Upper lobe of left lung (tissue), 4 donors: ENCODE data around the gene SMOC2.

Experiments used
- CTCF ChIP-seq, 6 experiments: fragments of 450-650 bp in 4 of 6; fragments of 200-600 bp in 2 of 6; sonication (generic) in 2 of 6; IDR thresholded peaks; one replicate each; pipeline ENCODE4 v1.5.1; 2016 to 2019; ENCODE audit warnings: antibody characterized with exemption in 6 of 6
- POLR2A ChIP-seq, 4 donors: fragments of 450-650 bp; IDR thresholded peaks; one replicate each; pipeline ENCODE4 v1.5.1; 2016 to 2017; ENCODE audit warnings: antibody characterized with exemption in 4 of 4, mild to moderate bottlenecking in 2 of 4
- POLR2AphosphoS5 ChIP-seq, 2 donors: sonication (generic); formaldehyde crosslinking; IDR thresholded peaks; one replicate each; pipeline ENCODE4 v1.5.1; 2017; ENCODE audit warnings: antibody characterized with exemption in 2 of 2

- TF ChIP-seq POLR2A (IDR thresholded peaks at IDR 0.05) (no peak), CTCF (IDR thresholded peaks at IDR 0.05) (no peak), POLR2AphosphoS5 (IDR thresholded peaks at IDR 0.05) (no peak)
Measured at GRCh38 chr6:168602576-168602975, 161.6 kb downstream of the SMOC2 start.
